Effector memory CD8-positive, alpha-beta T cell (primary cell): Measurements from ENCODE around the gene FAM72C.
"Not testable (repeated sequence)": the region's sequence is repeated elsewhere in the genome, so short reads cannot be mapped to it uniquely, and the experiment has no call there.

Source experiments
- ATAC-seq: fragments of 150-1000 bp; cut with Tn5 transposase; replicated peaks from 2 replicates; pipeline ENCODE4 v1.10.0; 2021; ENCODE audit warnings: mild to moderate bottlenecking, moderate library complexity
- DNase-seq, 3 experiments: peaks; one replicate each; pipeline ENCODE4 v3.0.0; 2021
- H3K27ac Mint-ChIP-seq, 2 donors: one replicate each; pipeline ENCODE4 v1.8.0; 2022; ENCODE audit warnings: mild to moderate bottlenecking in 2 of 2, mixed read lengths in 2 of 2, moderate library complexity in 2 of 2
- H3K27me3 Mint-ChIP-seq, 2 donors: one replicate each; pipeline ENCODE4 v1.8.0; 2022; ENCODE audit warnings: mixed read lengths in 2 of 2
- H3K36me3 Mint-ChIP-seq: one replicate; pipeline ENCODE4 v1.8.0; 2022; ENCODE audit warnings: mild to moderate bottlenecking, moderate library complexity, mixed read lengths; ENCODE audit not compliant: insufficient read depth
- H3K4me1 Mint-ChIP-seq, 2 donors: one replicate each; pipeline ENCODE4 v1.8.0; 2022; ENCODE audit warnings: low read depth in 2 of 2, mixed read lengths in 2 of 2
- H3K4me3 Mint-ChIP-seq, 2 donors: one replicate each; pipeline ENCODE4 v1.8.0; 2022; ENCODE audit warnings: mild to moderate bottlenecking in 2 of 2, mixed read lengths in 2 of 2, moderate library complexity in 2 of 2
- H3K9me3 Mint-ChIP-seq, 2 donors: one replicate each; pipeline ENCODE4 v1.8.0; 2022; ENCODE audit warnings: mixed read lengths in 2 of 2

Gene FAM72C

GRCh38 chr1:143913705-143914104 is 58.1 kb downstream of the FAM72C start:
- not testable (repeated sequence) for H3K9me3 Mint-ChIP-seq, H3K27ac Mint-ChIP-seq, ATAC-seq, H3K27me3 Mint-ChIP-seq, DNase-seq, H3K4me1 Mint-ChIP-seq, H3K4me3 Mint-ChIP-seq, H3K36me3 Mint-ChIP-seq
